GM12878 (cell line): ENCODE data around the gene NEU3. TPM values are rescaled to one million over a fixed set of nuclear protein-coding genes. Genes with fewer than 3 reads are reported as not detected.

Experiments used
- ATAC-seq: fragments of 200-7000 bp; cut with Tn5 transposase; 3 replicates; pipeline ENCODE4 v1.9.1; 2020; ENCODE audit warnings: mild to moderate bottlenecking, moderate library complexity
- BruUV-seq: library from RNA; stranded (reverse); fragments of 400-500 nt; replicated peaks from 2 replicates; lab custom pipeline; 2021; lab: Mats Ljungman, UMichigan
- CTCF ChIA-PET: fragments of 300-600 bp; sonication (Branson Sonifier 250); formaldehyde crosslinking; extraction: SDS; loops from one replicate; lab custom pipeline; 2021; ENCODE audit warnings: inconsistent platforms; lab: Yijun Ruan, JAX
- POLR2A ChIA-PET: fragments of 350-600 bp; formaldehyde crosslinking; extraction: SDS; loops from one replicate; lab custom pipeline; 2021; ENCODE audit warnings: inconsistent platforms; lab: Charles Lee
- RAD21 ChIA-PET: fragments of 300-600 bp; sonication (Branson Sonifier 250); formaldehyde crosslinking; loops from one replicate; lab custom pipeline; 2023; ENCODE audit warnings: antibody characterized with exemption; ENCODE audit not compliant: unreplicated experiment; lab: Charles Lee
- SMC1A ChIA-PET: fragments of 300-600 bp; sonication (Branson Sonifier 250); formaldehyde crosslinking; loops from one replicate; lab custom pipeline; 2023; ENCODE audit not compliant: unreplicated experiment, uncharacterized antibody; lab: Charles Lee
- DNase-seq: peaks from one replicate; pipeline ENCODE4 v3.0.0-alpha.2; 2011; ENCODE audit warnings: low read depth, low spot score
- FAIRE-seq: peaks from 3 replicates; lab custom pipeline; 2011; peaks lifted over from hg19 to GRCh38; lab: Jason Lieb, UNC
- H2AFZ ChIP-seq: 2 replicates; pipeline ENCODE4 v1.6.0; 2011; ENCODE audit warnings: low read depth, low read length, control low read depth; ENCODE audit not compliant: control insufficient read depth
- H3K27ac ChIP-seq: 2 replicates; pipeline ENCODE4 v1.5.1; 2011; ENCODE audit warnings: control low read depth; ENCODE audit not compliant: control insufficient read depth, insufficient read depth
- H3K27me3 ChIP-seq, 2 experiments: replicated peaks in 1 of 2; 2 replicates each; pipeline versions ENCODE4 v1.6.0 to v1.6.1; 2011; ENCODE audit warnings: low read length in 1 of 2; ENCODE audit not compliant: control insufficient read depth in 2 of 2, insufficient read depth in 2 of 2
- H3K36me3 ChIP-seq, 2 experiments: 2 replicates each; pipeline ENCODE4 v1.5.1; 2011; ENCODE audit warnings: low read length in 1 of 2; ENCODE audit not compliant: control insufficient read depth in 2 of 2, insufficient read depth in 2 of 2
- H3K4me1 ChIP-seq: 2 replicates; pipeline ENCODE4 v1.6.1; 2011; ENCODE audit warnings: mild to moderate bottlenecking, low read length, moderate library complexity, mixed read lengths; ENCODE audit not compliant: control insufficient read depth, insufficient read depth
- H3K4me2 ChIP-seq: 2 replicates; pipeline ENCODE4 v1.6.0; 2011; ENCODE audit warnings: control low read depth; ENCODE audit not compliant: control insufficient read depth, insufficient read depth
- H3K4me3 ChIP-seq: fragments of 200-600 bp; sonication (generic); 2 replicates; pipeline ENCODE4 v1.5.1; 2016
- H3K79me2 ChIP-seq: 2 replicates; pipeline ENCODE4 v1.6.0; 2011; ENCODE audit warnings: low read length; ENCODE audit not compliant: control insufficient read depth, insufficient read depth
- H3K9ac ChIP-seq: 2 replicates; pipeline ENCODE4 v1.8.0; 2011; ENCODE audit warnings: low read length, control low read depth, mixed read lengths; ENCODE audit not compliant: control insufficient read depth, insufficient read depth
- H3K9me3 ChIP-seq: replicated peaks from 3 replicates; pipeline ENCODE4 v1.5.1; 2011; ENCODE audit warnings: mild to moderate bottlenecking, low read length; ENCODE audit not compliant: control insufficient read depth, insufficient read depth
- H4K20me1 ChIP-seq: 2 replicates; pipeline ENCODE4 v1.6.0; 2011; ENCODE audit not compliant: control insufficient read depth, insufficient read depth
- ATF3 ChIP-seq: IDR thresholded peaks from 2 replicates; pipeline ENCODE4 v1.6.1; 2011; ENCODE audit warnings: low read depth, mild to moderate bottlenecking, low read length, moderate library complexity, borderline replicate concordance; ENCODE audit errors: extremely low read depth
- BACH1 ChIP-seq: fragments of 450-650 bp; IDR thresholded peaks from 2 replicates; pipeline ENCODE4 v1.6.1; 2017; ENCODE audit warnings: mild to moderate bottlenecking, borderline replicate concordance
- BCL11A ChIP-seq: IDR thresholded peaks from 2 replicates; pipeline ENCODE4 v1.6.1; 2011; ENCODE audit warnings: low read depth, low read length
- EP300 ChIP-seq, 2 experiments: fragments of 150-350 bp in 1 of 2; IDR thresholded peaks; 2 replicates each; pipeline ENCODE4 v1.6.1; 2011 to 2012; ENCODE audit warnings: low read depth in 2 of 2, low read length in 2 of 2, borderline replicate concordance in 1 of 2, improper control_type of control experiment in 1 of 2, inconsistent platforms in 1 of 2; ENCODE audit not compliant: control insufficient read depth in 1 of 2
- EZH2 ChIP-seq: IDR thresholded peaks from 2 replicates; pipeline ENCODE4 v1.6.1; 2012; ENCODE audit warnings: low read depth, mild to moderate bottlenecking, control low read depth, inconsistent platforms, low read length, borderline replicate concordance; ENCODE audit not compliant: control insufficient read depth
- HDAC6 ChIP-seq: fragments of 200-600 bp; sonication (generic); IDR thresholded peaks from one replicate; pipeline ENCODE4 v1.8.0; 2017; ENCODE audit warnings: antibody characterized with exemption; ENCODE audit not compliant: unreplicated experiment
- HDGF ChIP-seq: fragments of 450-650 bp; IDR thresholded peaks from 2 replicates; pipeline ENCODE4 v1.6.1; 2016; ENCODE audit warnings: antibody characterized with exemption
- MLLT1 ChIP-seq: fragments of 450-650 bp; IDR thresholded peaks from 2 replicates; pipeline ENCODE4 v1.6.1; 2016; ENCODE audit warnings: mild to moderate bottlenecking
- MYB ChIP-seq: fragments of 150-350 bp; IDR thresholded peaks from 2 replicates; pipeline ENCODE4 v1.6.1; 2014; ENCODE audit warnings: mild to moderate bottlenecking, low read depth, low read length, borderline replicate concordance
- RAD51 ChIP-seq: fragments of 450-650 bp; IDR thresholded peaks from 2 replicates; pipeline ENCODE4 v1.6.1; 2016; ENCODE audit warnings: moderate library complexity, mild to moderate bottlenecking, inconsistent platforms
- SIN3A ChIP-seq: IDR thresholded peaks from 2 replicates; pipeline ENCODE4 v1.6.1; 2012; ENCODE audit warnings: low read depth, low read length, improper control_type of control experiment
- SIX5 ChIP-seq: IDR thresholded peaks from 2 replicates; pipeline ENCODE4 v1.6.1; 2011; ENCODE audit warnings: mild to moderate bottlenecking, low read depth, low read length, moderate library complexity; ENCODE audit not compliant: severe bottlenecking
- SREBF1 ChIP-seq: IDR thresholded peaks from 2 replicates; pipeline ENCODE4 v1.6.1; 2012; ENCODE audit warnings: mild to moderate bottlenecking, low read length
- SRF ChIP-seq, 2 experiments: IDR thresholded peaks; 2 replicates each; pipeline ENCODE4 v1.6.1; 2011; ENCODE audit warnings: low read depth in 2 of 2, low read length in 2 of 2, mild to moderate bottlenecking in 1 of 2, moderate library complexity in 1 of 2
- STAT1 ChIP-seq: fragments of 450-650 bp; conservative IDR thresholded peaks from 2 replicates; pipeline ENCODE4 v1.6.1; 2014; ENCODE audit warnings: antibody characterized with exemption, mild to moderate bottlenecking
- TCF12 ChIP-seq: IDR thresholded peaks from 2 replicates; pipeline ENCODE4 v1.6.1; 2011; ENCODE audit warnings: low read depth, mild to moderate bottlenecking, low read length
- TCF7 ChIP-seq: IDR thresholded peaks from 2 replicates; pipeline ENCODE4 v1.6.1; 2014; ENCODE audit warnings: antibody characterized with exemption, borderline replicate concordance
- ZBED1 ChIP-seq: IDR thresholded peaks from 2 replicates; pipeline ENCODE4 v1.6.1; 2016; ENCODE audit warnings: borderline replicate concordance
- WGBS: methylation state at CpG from one replicate; pipeline ENCODE4 v1.1.6; 2016; ENCODE audit warnings: low lambda C conversion rate; ENCODE audit not compliant: insufficient replicate concordance, insufficient coverage; ENCODE audit errors: missing lambda C conversion rate; 5-methylcytosine and 5-hydroxymethylcytosine counted together
- in situ Hi-C: fragments of 300-500 bp; cut with MboI; formaldehyde crosslinking; loops from 9 replicates; pipeline ENCODE4 v1.14.3; 2018; ENCODE audit warnings: mixed read lengths
- intact Hi-C: fragments of 100-400 bp; cut with micrococcal nuclease; formaldehyde crosslinking; loops from one replicate; pipeline ENCODE4 v1.14.2; 2022; ENCODE audit not compliant: unreplicated experiment
- polyA plus RNA-seq, 11 experiments: library from polyadenylated mRNA; depleted of rRNA in 4 of 11; unstranded in 6 of 11; stranded (reverse) in 5 of 11; fragments of >200 nt; fragmentation: Nextera tagmentation in 4 of 11; fragmentation: Illumina TruSeq in 1 of 11; extraction: Ambion mirVana in 4 of 11; extraction: Trizol in 1 of 11; gene quantifications; 1 replicate in 1 of 11; 2 replicates in 10 of 11; pipeline versions ENCODE4 v1.2.1 to v1.2.3, GENCODE V29; 2011 to 2016; ENCODE audit warnings: inconsistent platforms in 2 of 11, missing spikeins in 2 of 11, low read depth in 1 of 11
- total RNA-seq, 4 experiments: library from RNA; depleted of rRNA in 3 of 4; stranded (reverse); fragments of >200 nt in 3 of 4; fragmentation: Illumina TruSeq in 1 of 4; extraction: Trizol in 1 of 4; gene quantifications; 2 replicates each; pipeline versions ENCODE4 v1.2.1 to v1.2.3, GENCODE V29; 2013 to 2021
- TF ChIP-seq, protein P1 (sequence below): IDR thresholded peaks from 2 replicates; pipeline ENCODE4 v1.6.1; 2012; ENCODE audit warnings: mild to moderate bottlenecking, low read depth, low read length

Gene NEU3
- total and polyA plus RNA-seq, 10 of the 15 experiments (the other 5 are each of a cell fraction or from before 2014, with no cell fraction given), result 2.5 to 20.3 (median 13.4) TPM

DNA sequence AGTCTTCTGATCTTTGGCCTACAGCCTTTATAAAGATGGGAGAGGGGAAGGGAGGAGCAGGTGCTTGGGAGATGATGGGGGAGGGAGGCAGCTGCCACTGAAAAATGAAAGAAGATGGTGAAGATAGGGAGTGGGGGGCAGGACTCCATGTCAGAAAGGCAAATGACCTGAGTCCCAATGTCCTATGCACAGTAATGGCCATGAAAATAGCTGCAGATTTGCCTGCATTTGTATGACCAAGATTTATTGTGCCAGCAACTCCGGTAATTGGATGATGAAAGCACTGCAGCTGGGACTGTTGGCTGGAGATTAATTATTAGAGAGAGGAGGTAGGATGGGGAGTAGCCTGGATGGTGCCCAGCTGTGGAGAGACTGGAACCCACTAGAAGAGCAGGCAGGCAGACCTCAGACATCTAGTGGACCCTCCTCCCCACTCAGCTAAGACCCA, 36.1 kb downstream of the NEU3 start:
- Histone ChIP-seq H3K27me3 (no peaks in the 10 kb centered on the region), H3K27ac (no peak overlapping the region)
- no peak for TF ChIP-seq ZBED1
- TF ChIP-seq SREBF1, result no peak
- no peak for TF ChIP-seq BACH1
- no peak for TF ChIP-seq SIX5
- no peak for TF ChIP-seq BCL11A
- no peak for TF ChIP-seq MLLT1
- TF ChIP-seq STAT1, result no peak
- TF ChIP-seq SRF (IDR thresholded peaks at IDR 0.05; ENCODE audit: low read depth in 2 of 2, low read length in 2 of 2), result no peak
- TF ChIP-seq EZH2, result no peak
- no peak for TF ChIP-seq HDGF
- TF ChIP-seq EP300 (IDR thresholded peaks at IDR 0.05; ENCODE audit: borderline replicate concordance in 1 of 2, control insufficient read depth in 1 of 2, low read depth in 2 of 2, low read length in 2 of 2), result no peak
- no peak for TF ChIP-seq TCF7
- no peak for TF ChIP-seq HDAC6
- no peak for TF ChIP-seq TCF12
- no peak for TF ChIP-seq SIN3A
- TF ChIP-seq, protein P1, sequence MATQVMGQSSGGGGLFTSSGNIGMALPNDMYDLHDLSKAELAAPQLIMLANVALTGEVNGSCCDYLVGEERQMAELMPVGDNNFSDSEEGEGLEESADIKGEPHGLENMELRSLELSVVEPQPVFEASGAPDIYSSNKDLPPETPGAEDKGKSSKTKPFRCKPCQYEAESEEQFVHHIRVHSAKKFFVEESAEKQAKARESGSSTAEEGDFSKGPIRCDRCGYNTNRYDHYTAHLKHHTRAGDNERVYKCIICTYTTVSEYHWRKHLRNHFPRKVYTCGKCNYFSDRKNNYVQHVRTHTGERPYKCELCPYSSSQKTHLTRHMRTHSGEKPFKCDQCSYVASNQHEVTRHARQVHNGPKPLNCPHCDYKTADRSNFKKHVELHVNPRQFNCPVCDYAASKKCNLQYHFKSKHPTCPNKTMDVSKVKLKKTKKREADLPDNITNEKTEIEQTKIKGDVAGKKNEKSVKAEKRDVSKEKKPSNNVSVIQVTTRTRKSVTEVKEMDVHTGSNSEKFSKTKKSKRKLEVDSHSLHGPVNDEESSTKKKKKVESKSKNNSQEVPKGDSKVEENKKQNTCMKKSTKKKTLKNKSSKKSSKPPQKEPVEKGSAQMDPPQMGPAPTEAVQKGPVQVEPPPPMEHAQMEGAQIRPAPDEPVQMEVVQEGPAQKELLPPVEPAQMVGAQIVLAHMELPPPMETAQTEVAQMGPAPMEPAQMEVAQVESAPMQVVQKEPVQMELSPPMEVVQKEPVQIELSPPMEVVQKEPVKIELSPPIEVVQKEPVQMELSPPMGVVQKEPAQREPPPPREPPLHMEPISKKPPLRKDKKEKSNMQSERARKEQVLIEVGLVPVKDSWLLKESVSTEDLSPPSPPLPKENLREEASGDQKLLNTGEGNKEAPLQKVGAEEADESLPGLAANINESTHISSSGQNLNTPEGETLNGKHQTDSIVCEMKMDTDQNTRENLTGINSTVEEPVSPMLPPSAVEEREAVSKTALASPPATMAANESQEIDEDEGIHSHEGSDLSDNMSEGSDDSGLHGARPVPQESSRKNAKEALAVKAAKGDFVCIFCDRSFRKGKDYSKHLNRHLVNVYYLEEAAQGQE, result no peak
- TF ChIP-seq ATF3, result no peak
- TF ChIP-seq RAD51, result no peak
- TF ChIP-seq MYB, result no peak
- TF ChIP-seq, all 136 proteins: peak for 0
- intact Hi-C loops, result no loop called here
- Histone ChIP-seq H3K36me3 (no peaks in the 10 kb centered on the region), H4K20me1 (no peaks in the 10 kb centered on the region), H2AFZ (no peak overlapping the region), H3K4me2 (no peak overlapping the region), H3K79me2 (no peaks in the 10 kb centered on the region), H3K9me3 (no peaks in the 10 kb centered on the region), H3K9ac (no peak overlapping the region), H3K4me1 (no peaks in the 10 kb centered on the region), H3K4me3 (no peak overlapping the region)
- ChIA-PET RAD21 (interaction anchor here (0.5 to 5.4 kb wide), 3 partner anchors 116 to 181 kb away, joined by 3 to 88 read pairs (median 3); no protein-coding TSS in a partner anchor), CTCF (interaction anchor here (0.6 to 7.7 kb wide), 12 partner anchors 10 to 224 kb away, joined by 3 to 136 read pairs (median 4); no protein-coding TSS in a partner anchor), SMC1A (interaction anchor here (0.9 to 1.9 kb wide), 6 partner anchors 41 to 180 kb away, joined by 3 to 6 read pairs (median 5); no protein-coding TSS in a partner anchor), POLR2A (no interaction called here)
- no TSS peak for BruUV-seq
- 69% methylated on average over 1 of the region's 1 CpG for WGBS
- FAIRE-seq, result no peak
- in situ Hi-C loops, result loop anchor here (5.0 kb wide), 3 partner anchors 92 to 223 kb away; no protein-coding TSS in a partner anchor
- no peak for ATAC-seq
- DNase-seq, result no peak
